MM.1S (cell line): ENCODE data around the gene SCUBE1.

ENCODE experiments used
- CTCF ChIP-seq: fragments of 300-600 bp; sonication (generic); IDR thresholded peaks from 2 replicates; pipeline ENCODE4 v1.5.1; 2016; ENCODE audit warnings: antibody characterized with exemption, low read length, mixed read lengths
- EZH2 ChIP-seq: fragments of 300-600 bp; sonication (generic); optimal IDR thresholded peaks from 2 replicates; pipeline ENCODE3; 2017; ENCODE audit warnings: low read depth, mild to moderate bottlenecking, antibody characterized with exemption, low read length, mixed read lengths
- EZH2phosphoT487 ChIP-seq: fragments of 300-600 bp; sonication (generic); IDR thresholded peaks from 2 replicates; pipeline ENCODE4 v1.6.1; 2018; ENCODE audit warnings: antibody characterized with exemption, low read length

- TF ChIP-seq CTCF, result no peak
- TF ChIP-seq EZH2, result no peak
- TF ChIP-seq EZH2phosphoT487, result no peak
These were observed 77.1 kb downstream of the SCUBE1 start for GRCh38 chr22:43266076-43266475.
